Umbilical cord (tissue), 2 donors: ENCODE measurements around the gene C7orf57. TPM values are rescaled to one million over a fixed set of nuclear protein-coding genes. Genes with fewer than 3 reads are reported as not detected.
"Not testable (repeated sequence)": the region's sequence is repeated elsewhere in the genome, so short reads cannot be mapped to it uniquely, and the experiment has no call there.

Experiments
- DNase-seq: peaks from one replicate; pipeline ENCODE4 v3.0.0-alpha.2; 2015; ENCODE audit warnings: low spot score
- total RNA-seq: library from RNA; depleted of rRNA; stranded (reverse); fragments of >200 nt; gene quantifications from one replicate; pipeline ENCODE4 v1.2.3, GENCODE V29; 2014; ENCODE audit warnings: low replicate concordance; ENCODE audit not compliant: insufficient read depth

C7orf57 gene
- total RNA-seq, 1 donor from 2014 or later: 1.2 TPM

DNA sequence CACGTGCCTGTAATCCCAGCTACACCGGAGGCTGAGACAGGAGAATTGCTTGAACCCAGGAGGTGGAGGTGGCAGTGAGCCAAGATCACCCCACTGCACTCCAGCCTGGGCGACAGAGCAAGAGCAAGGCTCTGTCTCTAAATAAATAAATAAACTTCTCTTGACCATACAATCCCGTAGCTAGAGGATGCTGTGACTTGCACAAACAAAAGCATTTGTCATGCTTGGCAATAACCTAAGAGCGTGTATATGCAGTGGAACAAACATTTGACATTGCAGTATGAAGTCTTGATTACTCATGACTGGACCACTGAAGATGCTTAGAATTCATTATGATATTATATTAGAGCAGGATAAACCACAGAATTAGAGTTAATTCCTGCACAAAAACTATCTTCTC lies 1.4 kb upstream of the C7orf57 start:
- DNase-seq: no peak

DNA sequence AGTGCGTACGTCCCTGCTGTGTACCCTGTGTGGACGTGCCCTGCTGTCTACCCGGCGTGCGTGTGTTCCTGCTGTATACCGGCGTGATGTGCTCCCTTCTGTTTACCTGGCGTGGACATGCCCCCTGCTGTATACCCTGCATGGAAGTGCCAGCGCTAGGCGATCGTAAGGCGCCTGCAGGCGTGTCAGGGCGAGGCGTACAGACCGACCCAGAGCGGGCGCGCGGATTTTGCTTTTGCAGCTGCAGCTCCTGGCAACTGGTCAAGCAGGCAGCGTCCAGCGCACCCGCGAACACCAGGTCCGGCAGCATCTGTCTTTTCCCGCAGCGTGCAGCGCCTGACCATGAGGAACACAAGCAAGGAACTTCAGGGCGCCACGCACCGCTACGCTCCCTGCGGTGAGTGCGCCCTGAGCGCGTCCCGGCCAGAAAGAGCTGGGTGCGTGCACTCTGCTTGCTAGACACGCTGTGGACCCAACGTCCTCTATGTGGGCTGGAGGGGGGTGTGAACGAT lies 680 bp downstream of the C7orf57 start:
- peak; percentile 23 for DNase-seq

DNA sequence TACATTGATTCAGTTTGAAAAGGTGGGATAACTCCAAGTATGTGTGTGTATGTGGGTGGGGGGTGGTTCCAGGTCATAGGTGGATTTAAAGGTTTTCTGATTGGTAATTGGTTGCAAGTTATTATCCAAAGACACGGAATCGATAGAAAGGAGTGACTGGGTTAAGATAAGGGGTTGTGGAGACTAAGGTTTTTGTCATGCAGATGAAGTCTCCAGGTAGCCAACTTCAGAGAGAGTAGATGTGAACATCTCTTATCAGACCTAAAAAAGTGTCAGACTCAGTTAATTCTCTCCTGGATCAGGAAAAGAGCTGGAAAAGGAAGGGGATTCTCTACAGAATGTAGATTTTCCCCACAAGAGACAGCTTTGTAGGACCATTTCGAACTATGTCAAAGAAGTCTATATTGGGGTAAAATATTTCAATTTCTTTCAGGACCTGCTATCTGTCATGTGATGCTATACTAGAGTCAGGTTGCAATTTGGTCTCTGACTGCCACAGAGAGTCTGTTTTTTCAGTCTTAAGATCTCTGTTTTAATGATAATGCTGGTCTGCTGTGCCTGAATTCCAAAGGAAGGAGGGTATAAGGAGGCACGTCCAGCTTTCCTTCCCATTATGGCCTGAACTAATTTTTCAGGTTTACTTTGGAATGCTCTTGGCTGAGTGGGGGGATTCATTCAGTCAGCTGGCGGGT lies 3.6 kb downstream of the C7orf57 start:
- no peak for DNase-seq

DNA sequence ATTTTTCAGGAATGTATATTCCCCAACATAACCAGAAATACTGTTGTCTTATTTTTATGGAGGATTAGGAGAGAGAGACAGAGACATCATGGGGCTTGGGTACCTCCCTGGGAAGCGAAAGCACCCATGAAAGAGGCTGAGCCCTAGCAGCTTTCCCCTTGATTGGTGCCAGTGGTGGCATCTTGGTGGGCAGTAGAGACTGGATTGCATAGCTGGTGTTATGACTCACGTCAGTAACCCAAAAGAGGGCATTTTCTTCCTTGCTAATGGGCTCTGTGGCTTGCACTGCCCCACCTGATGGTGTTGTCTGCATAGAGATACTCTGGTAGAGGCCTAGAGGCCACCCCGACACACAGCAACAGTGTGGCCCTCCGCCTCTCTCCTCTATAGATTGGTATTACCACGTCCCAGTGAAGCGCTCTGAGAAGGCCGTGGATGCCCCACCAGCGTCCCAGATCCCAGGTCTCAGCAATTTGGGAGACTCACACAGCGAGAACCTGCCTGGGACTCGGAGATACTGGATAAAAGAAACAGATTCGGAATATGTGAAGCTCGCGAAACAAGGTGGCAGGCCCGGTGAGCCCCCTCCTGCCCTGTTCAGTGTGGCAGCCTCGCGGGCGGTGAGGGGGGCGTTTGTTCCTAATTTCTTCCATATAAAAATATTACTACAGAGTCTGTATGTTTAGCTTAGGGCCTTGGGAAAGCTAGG lies 5.8 kb downstream of the C7orf57 start:
- DNase-seq: no peak

DNA sequence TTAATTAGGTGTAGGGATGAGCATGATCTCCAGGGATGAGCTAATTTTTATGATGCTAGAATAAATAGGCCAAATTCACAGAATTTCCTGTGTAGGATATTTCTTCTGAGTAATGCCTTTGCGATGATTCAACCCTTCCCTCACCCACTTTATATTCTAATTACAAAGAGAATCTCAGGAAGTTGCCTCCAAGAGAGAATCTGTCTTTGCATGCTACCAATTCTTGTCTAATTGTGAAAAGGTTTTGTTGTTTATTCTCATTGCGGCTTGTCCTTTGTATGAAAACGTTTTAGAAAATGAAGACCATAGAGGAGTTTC lies 6.3 kb downstream of the C7orf57 start:
- DNase-seq: no peak

DNA sequence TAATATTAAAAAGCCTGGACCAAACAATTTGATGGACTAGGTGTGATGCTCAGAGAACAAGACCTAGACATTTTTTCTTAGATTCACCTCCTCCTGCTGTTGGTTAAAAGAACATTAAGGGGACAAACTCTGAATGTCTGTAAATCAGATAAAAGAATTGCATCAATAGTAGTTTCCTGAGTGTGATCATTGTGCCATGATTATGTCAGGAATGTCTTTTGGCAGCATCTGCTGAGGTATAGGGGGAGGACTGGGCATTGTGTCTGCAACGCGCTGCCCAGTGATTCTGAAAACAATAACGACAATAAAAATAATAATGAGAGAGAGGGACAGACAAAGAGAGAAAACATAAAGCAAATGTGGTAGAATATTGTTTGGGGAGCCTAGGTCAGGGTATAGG lies 6.9 kb downstream of the C7orf57 start:
- DNase-seq: no peak

DNA sequence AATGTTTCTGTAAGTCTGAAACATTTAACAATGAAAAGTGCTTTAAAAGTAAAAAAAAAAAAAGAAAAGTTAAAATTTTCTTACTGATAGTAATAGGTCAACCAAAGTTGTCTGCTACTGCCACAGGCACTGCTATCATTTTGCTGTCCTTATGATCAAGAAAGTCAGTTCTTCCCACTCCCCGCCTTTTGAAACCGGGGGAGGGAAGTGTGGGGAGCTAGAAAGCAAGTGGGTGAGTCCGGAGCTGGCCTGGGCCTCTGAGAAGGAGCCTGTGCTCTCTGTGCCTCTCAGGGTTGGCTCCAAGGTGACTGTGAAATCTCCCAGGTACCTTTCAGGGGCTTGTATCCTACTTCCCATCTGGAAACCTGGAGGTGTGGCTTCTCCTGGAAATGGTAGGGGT lies 7.3 kb downstream of the C7orf57 start:
- DNase-seq: no peak

DNA sequence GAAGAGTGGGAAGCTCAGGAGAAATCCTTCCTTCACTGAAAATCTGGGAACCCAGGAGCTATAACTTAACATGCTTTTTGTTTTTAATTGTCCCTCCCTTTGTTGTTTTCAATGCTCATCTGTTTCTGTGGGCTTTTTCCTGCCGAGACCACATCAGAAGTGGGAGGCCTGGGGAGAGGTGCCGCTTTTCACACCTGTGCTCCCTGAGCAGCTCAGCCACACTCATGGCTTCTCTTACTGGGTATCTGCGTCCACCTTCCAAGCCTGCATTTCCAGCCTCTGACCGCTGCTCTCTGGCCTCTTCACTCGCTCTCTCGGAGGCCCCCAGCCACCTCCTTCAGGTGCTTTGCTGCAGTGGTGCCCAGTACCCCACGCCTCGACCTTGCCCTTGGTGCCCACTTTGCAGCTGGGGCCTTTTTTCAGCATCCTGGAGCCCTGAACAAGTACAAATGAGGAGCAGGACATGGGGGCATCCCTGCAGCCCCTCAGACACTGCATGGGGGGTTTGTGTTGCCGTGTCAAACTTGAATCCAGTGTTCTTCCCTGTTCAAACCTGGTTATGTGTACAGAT lies 9.9 kb downstream of the C7orf57 start:
- DNase-seq: no peak

DNA sequence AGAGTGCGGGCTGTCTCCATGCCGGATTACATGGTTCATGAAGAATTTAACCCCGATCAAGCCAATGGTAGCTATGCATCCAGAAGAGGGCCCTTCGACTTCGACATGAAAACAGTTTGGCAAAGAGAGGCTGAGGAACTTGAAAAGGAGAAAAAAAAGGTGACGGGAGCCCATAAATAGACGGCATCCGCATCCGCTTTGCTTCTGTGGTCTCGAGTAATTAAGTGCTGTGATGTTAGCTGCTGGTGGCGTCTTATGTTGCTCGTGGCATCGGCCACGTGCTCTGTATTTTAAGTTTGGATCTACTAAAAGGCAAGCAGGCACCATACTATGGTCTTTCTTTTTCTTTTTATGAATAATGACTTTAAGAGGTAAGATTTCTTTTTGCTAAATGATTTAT lies 11.1 kb downstream of the C7orf57 start:
- DNase-seq: peak; percentile 32

DNA sequence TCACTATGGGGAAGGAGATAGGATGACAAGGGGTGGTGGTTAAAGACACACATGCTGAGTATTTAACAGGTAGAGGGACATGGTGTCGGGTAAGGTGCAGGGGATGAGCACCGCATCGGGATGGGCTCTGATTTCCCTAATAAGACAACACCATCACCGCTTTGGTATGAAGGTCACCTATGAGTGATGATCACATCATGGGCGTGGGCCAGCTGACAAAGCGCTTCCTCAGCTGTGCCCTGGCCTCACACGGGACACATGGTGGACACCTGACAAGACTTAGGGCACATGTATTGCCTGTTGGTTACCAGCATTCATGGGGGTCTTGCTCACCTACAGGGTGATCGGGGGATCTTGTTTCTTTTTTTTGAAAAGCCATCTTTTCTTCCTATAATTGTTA lies 12.8 kb downstream of the C7orf57 start:
- DNase-seq: no peak

DNA sequence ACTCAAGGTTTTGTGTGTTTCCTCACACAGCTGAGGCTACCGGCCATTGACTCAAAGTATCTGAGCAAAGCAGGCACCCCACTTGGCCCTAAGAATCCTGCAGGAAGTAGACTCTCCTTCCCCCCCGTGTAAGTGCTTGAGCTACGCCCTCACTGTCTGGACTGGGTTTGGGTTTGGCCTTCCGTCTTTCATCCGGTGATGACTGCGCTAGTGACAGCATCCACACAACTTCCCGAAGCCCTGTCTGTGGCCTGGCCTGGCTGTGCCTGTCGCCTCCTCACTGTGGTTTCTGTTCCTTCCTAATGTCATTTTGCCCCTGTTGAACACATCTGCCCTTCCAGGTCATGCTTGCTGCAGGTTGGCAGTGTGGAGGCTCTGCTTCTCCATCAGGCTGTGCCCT lies 14.5 kb downstream of the C7orf57 start:
- DNase-seq: no peak

DNA sequence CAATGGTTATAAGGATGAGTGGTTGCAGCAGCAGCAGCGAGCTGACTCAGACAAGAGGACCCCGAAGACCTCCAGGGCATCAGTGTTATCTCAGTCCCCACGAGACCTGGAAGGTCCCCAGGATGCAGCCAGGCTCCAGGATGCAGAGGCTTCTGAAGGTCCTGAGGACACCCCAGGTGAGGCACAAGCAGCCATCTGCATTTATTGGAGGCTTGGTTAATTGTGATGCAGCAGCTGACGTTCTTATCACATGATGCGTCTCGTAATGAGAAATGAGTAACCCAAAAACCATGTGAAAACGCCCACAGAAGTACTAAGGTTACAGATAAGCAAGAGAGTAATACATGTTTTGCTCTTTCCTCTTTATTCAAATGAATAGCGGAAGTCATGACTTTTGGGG lies 17.4 kb downstream of the C7orf57 start:
- no peak for DNase-seq

DNA sequence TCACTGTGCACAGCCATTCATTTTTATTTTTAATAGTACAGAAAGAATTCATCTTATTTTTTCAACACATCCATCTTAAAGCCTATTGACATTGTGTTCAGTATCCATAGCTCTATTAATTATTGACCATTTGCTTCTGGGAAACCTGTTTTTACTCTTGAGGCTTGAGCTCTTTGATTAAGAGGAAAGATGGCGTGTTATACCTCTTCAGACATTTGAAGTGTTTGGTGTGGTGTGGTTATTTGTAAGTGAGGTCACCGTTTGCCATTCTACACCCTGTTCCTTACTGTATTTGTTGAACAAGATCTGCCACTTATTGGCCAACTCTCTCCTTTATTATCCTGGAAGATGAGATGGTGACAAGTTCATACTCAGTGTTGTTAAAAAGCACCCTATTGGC lies 18.4 kb downstream of the C7orf57 start:
- no peak for DNase-seq

DNA sequence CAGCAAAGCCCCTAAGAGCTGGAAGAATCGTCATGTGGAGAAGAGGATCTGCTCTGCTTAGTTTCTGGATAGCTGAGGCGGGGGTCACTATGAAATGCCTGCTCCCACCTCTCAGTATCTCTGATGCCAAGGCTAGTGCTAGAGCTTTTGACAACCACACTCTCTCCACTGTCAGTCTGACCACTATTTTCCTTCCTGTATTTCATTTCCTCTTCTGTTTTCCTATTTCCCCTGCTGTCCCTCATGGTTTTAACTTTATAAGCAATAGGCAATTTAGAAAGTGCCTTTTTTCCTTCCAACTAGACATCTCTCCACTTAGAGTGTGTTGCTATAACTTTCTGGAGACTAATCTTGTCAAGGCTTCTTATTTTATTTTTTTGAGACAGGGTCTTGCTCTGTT lies 23.6 kb downstream of the C7orf57 start:
- no peak for DNase-seq

DNA sequence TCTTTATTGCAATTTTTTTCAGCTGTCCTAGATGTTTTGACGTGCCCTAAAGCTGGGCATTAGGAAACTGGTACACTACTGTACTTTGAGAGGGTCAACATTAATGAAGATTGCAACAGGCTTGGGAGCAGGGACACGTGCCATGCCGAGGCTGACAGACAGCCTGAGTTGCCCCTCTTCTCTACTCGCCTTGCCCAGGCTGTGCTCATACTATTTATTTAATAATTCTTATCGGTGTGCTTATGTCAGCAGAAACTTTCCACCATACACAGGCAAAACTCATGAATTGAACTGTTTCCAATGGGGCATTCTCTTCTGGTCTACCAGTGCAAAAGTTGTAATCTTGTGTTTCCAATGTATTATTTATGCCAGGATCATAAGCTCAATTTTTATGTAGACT lies 24.4 kb downstream of the C7orf57 start:
- DNase-seq: no peak

DNA sequence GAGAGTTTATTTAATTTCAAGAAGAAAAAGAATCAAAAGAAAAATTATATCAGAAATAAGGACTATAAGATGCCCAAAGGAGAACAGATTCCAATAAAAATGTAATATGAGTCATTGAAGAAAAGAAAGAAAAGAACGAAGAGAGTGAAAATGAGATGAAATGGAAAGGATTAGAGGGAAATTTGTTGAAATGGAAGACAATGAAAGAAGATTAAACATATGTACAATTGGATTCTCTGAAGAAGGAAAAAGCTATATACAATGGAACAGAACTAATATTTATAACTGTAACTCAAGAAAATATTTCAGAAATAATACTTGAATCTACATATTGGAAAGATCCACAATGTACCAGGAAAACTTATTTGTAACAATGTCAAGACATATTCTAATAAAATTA lies 28.6 kb downstream of the C7orf57 start:
- no peak for DNase-seq

DNA sequence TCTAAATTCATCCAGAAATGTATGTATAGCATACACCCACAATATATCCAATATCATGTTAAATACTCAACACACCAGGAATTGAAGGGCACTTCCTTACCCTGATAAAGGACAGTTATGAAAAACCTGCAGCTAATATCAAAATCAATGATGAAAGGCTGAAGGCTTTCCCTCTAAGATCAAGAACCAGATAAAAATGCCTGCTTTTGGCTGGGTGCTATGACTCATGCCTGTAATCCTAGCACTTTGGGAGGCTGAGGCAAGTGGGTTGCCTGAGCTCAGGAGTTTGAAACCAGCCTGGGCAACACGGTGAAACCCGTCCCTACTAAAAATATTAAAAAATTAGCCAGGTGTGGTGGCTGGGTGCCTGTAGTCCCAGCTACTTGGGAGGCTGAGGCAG lies 32.1 kb downstream of the C7orf57 start:
- DNase-seq: no peak

DNA sequence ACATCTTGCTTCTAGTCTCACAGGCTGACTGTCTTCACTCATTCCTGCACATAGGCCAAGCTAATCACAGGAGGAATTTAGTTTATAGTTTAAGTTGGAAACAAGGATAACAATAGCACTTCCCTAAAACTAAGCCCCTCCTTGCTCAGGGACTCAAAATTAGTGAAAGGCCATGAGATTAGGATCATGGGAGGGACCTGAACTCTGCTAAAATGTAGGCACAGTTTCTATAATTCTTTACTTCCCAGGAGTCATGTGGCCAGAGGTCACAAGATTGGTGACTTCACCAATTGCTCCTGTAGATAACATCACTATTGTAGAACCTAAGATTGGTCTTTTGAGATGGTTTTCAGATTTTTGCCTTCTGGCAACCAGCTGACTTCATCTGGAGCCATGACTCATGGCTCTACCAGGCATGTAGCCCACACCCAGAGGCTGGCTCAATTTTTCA lies 38.9 kb downstream of the C7orf57 start:
- no peak for DNase-seq

DNA sequence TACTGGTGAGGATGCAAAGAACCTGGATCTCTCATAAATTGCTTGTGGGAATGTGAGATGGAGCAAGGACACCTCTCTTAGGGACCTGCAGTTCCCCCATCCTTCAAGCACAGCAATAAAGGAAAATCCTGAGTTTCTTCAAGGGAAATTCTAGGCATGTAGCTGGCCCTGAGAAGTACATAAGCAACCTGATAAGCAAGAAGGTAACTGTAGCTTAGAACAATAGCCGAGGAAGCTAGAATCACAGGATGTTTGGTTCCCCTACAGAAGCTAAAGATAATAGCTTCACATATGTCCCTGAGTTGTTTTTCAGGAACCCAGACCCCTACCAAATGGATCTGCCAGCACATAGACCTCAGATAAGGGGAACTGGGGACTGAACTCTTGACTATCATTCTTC lies 42.1 kb downstream of the C7orf57 start:
- DNase-seq: no peak

DNA sequence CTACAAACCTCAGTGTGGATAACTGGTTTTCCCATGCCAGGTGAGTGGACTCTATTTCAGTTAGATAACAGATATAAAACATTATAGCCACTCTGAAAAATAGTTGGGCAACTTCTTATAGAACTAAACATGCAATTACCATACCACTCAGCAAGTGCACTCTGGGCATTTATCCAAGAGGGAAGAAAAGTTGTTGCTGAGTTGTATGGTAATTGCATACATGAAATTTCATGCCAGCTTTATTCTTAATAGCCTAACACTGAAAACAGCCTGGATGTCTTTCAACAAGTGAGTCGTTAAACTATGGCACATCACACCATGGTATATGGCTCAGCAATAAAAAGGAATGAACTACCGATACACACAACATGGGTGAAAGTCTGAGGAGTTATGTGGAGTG lies 43.1 kb downstream of the C7orf57 start:
- DNase-seq: no peak

DNA sequence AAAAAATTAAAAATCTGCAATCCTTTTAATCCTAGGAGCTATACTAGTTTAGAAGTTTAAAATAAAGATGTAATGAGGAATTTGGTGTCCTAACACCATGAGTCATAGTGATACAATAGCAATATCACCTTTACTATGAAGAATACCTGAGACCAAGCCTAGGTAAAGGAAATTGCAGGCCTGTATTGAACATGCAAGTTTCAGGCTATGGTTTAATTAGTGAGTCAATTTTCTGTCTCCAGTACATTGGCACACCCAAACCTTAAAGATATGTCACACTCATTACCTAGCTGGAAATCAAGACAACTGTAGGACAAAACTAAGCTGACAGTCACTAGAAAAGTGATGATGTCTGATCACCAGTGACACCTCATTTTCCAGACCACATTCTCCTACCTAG lies 47.0 kb downstream of the C7orf57 start:
- not testable (repeated sequence) for DNase-seq

DNA sequence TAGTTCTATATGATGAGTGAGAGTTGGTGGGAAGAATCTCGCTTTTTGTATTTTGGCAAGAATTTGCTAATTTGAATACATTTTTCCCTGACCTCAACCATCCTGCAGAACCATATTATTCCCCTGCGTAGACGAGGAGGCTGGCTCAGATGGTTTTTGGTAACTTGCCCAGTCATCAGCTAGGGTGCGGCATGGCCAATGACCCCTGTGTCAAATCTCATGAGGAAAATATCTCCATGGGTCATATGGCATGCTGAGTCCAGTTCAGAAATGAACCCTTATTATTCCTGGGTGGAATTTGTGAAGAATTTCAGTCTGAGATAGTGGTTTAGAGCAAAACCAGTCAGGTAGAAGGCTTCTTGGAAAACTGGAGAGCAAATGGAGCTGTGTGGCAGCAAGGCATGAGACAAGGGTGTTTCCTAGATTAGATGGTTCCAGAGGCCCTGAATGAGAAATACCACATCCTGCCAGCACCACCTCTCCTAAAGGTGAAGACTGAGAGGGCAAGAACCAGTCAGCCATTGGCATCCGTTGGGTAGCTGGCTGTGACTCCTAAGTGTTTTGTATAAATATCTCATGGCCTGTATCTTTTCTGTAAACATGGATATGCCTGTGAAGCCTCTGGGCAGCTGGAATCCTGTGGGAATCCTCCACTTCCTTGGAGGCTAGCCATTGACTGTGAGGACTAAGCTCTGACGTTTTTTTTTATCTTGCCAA lies 47.9 kb downstream of the C7orf57 start:
- peak; percentile 78 for DNase-seq
